GM23338 (cell line): ENCODE measurements around the gene CFAP410. TPM values are rescaled to one million over a fixed set of nuclear protein-coding genes. Genes with fewer than 3 reads are reported as not detected.

Experiments
- ATAC-seq: fragments of 200-7000 bp; cut with Tn5 transposase; 3 replicates; pipeline ENCODE4 v1.9.1; 2020
- DNase-seq: peaks from one replicate; pipeline ENCODE4 v3.0.0-alpha.2; 2015; ENCODE audit warnings: low spot score
- H2AFZ ChIP-seq: fragments of 200-600 bp; sonication (generic); 2 replicates; pipeline ENCODE4 v1.8.0; 2016; ENCODE audit warnings: antibody characterized with exemption, mild to moderate bottlenecking, moderate library complexity
- H3F3A ChIP-seq: fragments of 200-600 bp; sonication (generic); replicated peaks from 2 replicates; pipeline ENCODE4 v1.8.0; 2017; ENCODE audit warnings: antibody characterized with exemption, mixed run types, low read depth
- H3K27ac ChIP-seq: fragments of 200-600 bp; sonication (generic); 2 replicates; pipeline ENCODE4 v1.6.1; 2016; ENCODE audit warnings: low read depth
- H3K27me3 ChIP-seq: fragments of 200-600 bp; sonication (generic); 2 replicates; pipeline ENCODE4 v1.8.0; 2016; ENCODE audit warnings: mild to moderate bottlenecking, mixed run types, moderate library complexity; ENCODE audit not compliant: insufficient read depth
- H3K36me3 ChIP-seq: fragments of 200-600 bp; sonication (generic); 2 replicates; pipeline ENCODE4 v1.8.0; 2016; ENCODE audit warnings: mild to moderate bottlenecking; ENCODE audit not compliant: insufficient read depth
- H3K4me1 ChIP-seq: fragments of 200-600 bp; sonication (generic); 2 replicates; pipeline ENCODE4 v1.8.0; 2016; ENCODE audit warnings: mild to moderate bottlenecking, moderate library complexity; ENCODE audit not compliant: insufficient read depth
- H3K4me2 ChIP-seq: fragments of 200-600 bp; sonication (generic); 2 replicates; pipeline ENCODE4 v1.7.1; 2017; ENCODE audit warnings: mixed run types
- H3K4me3 ChIP-seq: fragments of 200-600 bp; sonication (generic); 2 replicates; pipeline ENCODE4 v1.6.1; 2016; ENCODE audit warnings: mixed run types
- H3K79me2 ChIP-seq: fragments of 200-600 bp; sonication (generic); replicated peaks from 2 replicates; pipeline ENCODE4 v1.8.0; 2017; ENCODE audit warnings: mild to moderate bottlenecking; ENCODE audit not compliant: insufficient read depth
- H3K9me2 ChIP-seq: fragments of 200-600 bp; sonication (generic); 2 replicates; pipeline ENCODE4 v1.8.0; 2017; ENCODE audit not compliant: insufficient read depth
- H4K20me1 ChIP-seq: fragments of 200-600 bp; sonication (generic); replicated peaks from 2 replicates; pipeline ENCODE4 v1.8.0; 2017; ENCODE audit warnings: mild to moderate bottlenecking; ENCODE audit not compliant: insufficient read depth
- H3K27ac Mint-ChIP-seq: 2 replicates; pipeline ENCODE4 v1.8.0; 2020; ENCODE audit warnings: inconsistent platforms, mild to moderate bottlenecking, moderate library complexity, mixed read lengths
- H3K27me3 Mint-ChIP-seq: 3 replicates; pipeline ENCODE4 v1.8.0; 2022; ENCODE audit warnings: low read depth, mild to moderate bottlenecking, moderate library complexity, mixed read lengths, inconsistent platforms; ENCODE audit not compliant: insufficient read depth, poor library complexity
- H3K36me3 Mint-ChIP-seq: 3 replicates; pipeline ENCODE4 v1.8.0; 2021; ENCODE audit warnings: low read depth, mild to moderate bottlenecking, inconsistent platforms, moderate library complexity, mixed read lengths
- H3K4me1 Mint-ChIP-seq: 3 replicates; pipeline ENCODE4 v1.8.0; 2020; ENCODE audit warnings: mild to moderate bottlenecking, inconsistent platforms, mixed read lengths
- H3K4me3 Mint-ChIP-seq: 3 replicates; pipeline ENCODE4 v1.8.0; 2021; ENCODE audit warnings: moderate library complexity, mild to moderate bottlenecking, inconsistent platforms, mixed read lengths
- H3K9me3 Mint-ChIP-seq: 3 replicates; pipeline ENCODE4 v1.8.0; 2020; ENCODE audit warnings: moderate library complexity, mild to moderate bottlenecking, inconsistent platforms, mixed read lengths
- CTCF ChIP-seq, 2 experiments: fragments of 200-600 bp in 1 of 2; sonication (generic) in 1 of 2; conservative IDR thresholded peaks; 2 replicates each; pipeline versions ENCODE4 v1.5.1 to v1.6.1; 2016 to 2017; ENCODE audit warnings: antibody characterized with exemption in 2 of 2, low read depth in 2 of 2, mild to moderate bottlenecking in 2 of 2, moderate library complexity in 1 of 2
- EZH2 ChIP-seq: fragments of 200-600 bp; sonication (generic); IDR thresholded peaks from one replicate; pipeline ENCODE4 v1.8.0; 2017; ENCODE audit warnings: antibody characterized with exemption, mild to moderate bottlenecking, low read depth; ENCODE audit not compliant: unreplicated experiment
- JUNB ChIP-seq: IDR thresholded peaks from one replicate; pipeline ENCODE4 v1.6.1; 2016; ENCODE audit warnings: antibody characterized with exemption; ENCODE audit not compliant: unreplicated experiment
- NANOG ChIP-seq: IDR thresholded peaks from 2 replicates; pipeline ENCODE4 v1.6.1; 2016; ENCODE audit warnings: antibody characterized with exemption, borderline replicate concordance
- POLR2AphosphoS5 ChIP-seq: IDR thresholded peaks from 2 replicates; pipeline ENCODE4 v1.6.1; 2016; ENCODE audit warnings: antibody characterized with exemption, low read depth
- STAT1 ChIP-seq: IDR thresholded peaks from one replicate; pipeline ENCODE4 v1.6.1; 2016; ENCODE audit warnings: antibody characterized with exemption; ENCODE audit not compliant: unreplicated experiment
- ZNF331 ChIP-seq: fragments of 250-450 bp; sonication (Bioruptor Pico); IDR thresholded peaks from 2 replicates; pipeline ENCODE4 v1.5.0; 2020; ENCODE audit warnings: low read depth, mild to moderate bottlenecking, moderate library complexity
- polyA plus RNA-seq: library from polyadenylated mRNA; unstranded; fragments of >200 nt; fragmentation: Nextera tagmentation; extraction: Ambion mirVana; gene quantifications from 2 replicates; pipeline ENCODE4 v1.2.1, GENCODE V29; 2016
- total RNA-seq: library from RNA; depleted of rRNA; stranded (reverse); fragments of >200 nt; shearing (Covaris generic); gene quantifications from 2 replicates; pipeline ENCODE4 v1.2.3, GENCODE V29; 2014
- TF ChIP-seq, protein P1 (sequence below): fragments of 250-450 bp; sonication (Bioruptor Pico); IDR thresholded peaks from 2 replicates; pipeline ENCODE4 v1.5.0; 2020; ENCODE audit warnings: mild to moderate bottlenecking, moderate library complexity
- TF ChIP-seq, protein P2 (sequence below): IDR thresholded peaks from one replicate; pipeline ENCODE4 v1.6.1; 2018; ENCODE audit warnings: antibody characterized with exemption; ENCODE audit not compliant: unreplicated experiment
- TF ChIP-seq, protein P3 (sequence below): IDR thresholded peaks from 2 replicates; pipeline ENCODE4 v1.6.1; 2016; ENCODE audit warnings: antibody characterized with exemption

Gene CFAP410
- total and polyA plus RNA-seq, 2 experiments from 2014 or later: 11.0 to 24.0 TPM

- DNase-seq (no peak), ATAC-seq (no peak)
- Mint-ChIP-seq H3K9me3 (peaks cover 34% of the 10 kb centered on the region), H3K27ac (no peak overlapping the region), H3K27me3 (peaks cover 15% of the 10 kb centered on the region), H3K36me3 (peaks cover 4% of the 10 kb centered on the region; the same call in 1 of the 3 replicates), H3K4me1 (peaks cover 6% of the 10 kb centered on the region; the same call in 2 of the 3 replicates), H3K4me3 (no peak overlapping the region)
- Histone ChIP-seq H3K4me3 (no peak overlapping the region), H4K20me1 (no peaks in the 10 kb centered on the region), H3K4me1 (no peaks in the 10 kb centered on the region), H3K4me2 (no peak overlapping the region), H3K79me2 (no peaks in the 10 kb centered on the region), H3F3A (no peaks in the 10 kb centered on the region), H3K9me2 (no peaks in the 10 kb centered on the region), H2AFZ (no peak overlapping the region), H3K36me3 (no peaks in the 10 kb centered on the region), H3K27ac (no peak overlapping the region), H3K27me3 (peaks cover 3% of the 10 kb centered on the region; the same call in 1 of the 2 replicates)
- TF ChIP-seq ZNF331 (CRISPR knock-in tag) (no peak), NANOG (no peak), EZH2 (no peak), JUNB (no peak), CTCF (conservative IDR thresholded peaks at IDR 0.05; ENCODE audit: low read depth in 2 of 2) (no peak), POLR2AphosphoS5 (no peak), STAT1 (no peak)
- TF ChIP-seq, protein P1, sequence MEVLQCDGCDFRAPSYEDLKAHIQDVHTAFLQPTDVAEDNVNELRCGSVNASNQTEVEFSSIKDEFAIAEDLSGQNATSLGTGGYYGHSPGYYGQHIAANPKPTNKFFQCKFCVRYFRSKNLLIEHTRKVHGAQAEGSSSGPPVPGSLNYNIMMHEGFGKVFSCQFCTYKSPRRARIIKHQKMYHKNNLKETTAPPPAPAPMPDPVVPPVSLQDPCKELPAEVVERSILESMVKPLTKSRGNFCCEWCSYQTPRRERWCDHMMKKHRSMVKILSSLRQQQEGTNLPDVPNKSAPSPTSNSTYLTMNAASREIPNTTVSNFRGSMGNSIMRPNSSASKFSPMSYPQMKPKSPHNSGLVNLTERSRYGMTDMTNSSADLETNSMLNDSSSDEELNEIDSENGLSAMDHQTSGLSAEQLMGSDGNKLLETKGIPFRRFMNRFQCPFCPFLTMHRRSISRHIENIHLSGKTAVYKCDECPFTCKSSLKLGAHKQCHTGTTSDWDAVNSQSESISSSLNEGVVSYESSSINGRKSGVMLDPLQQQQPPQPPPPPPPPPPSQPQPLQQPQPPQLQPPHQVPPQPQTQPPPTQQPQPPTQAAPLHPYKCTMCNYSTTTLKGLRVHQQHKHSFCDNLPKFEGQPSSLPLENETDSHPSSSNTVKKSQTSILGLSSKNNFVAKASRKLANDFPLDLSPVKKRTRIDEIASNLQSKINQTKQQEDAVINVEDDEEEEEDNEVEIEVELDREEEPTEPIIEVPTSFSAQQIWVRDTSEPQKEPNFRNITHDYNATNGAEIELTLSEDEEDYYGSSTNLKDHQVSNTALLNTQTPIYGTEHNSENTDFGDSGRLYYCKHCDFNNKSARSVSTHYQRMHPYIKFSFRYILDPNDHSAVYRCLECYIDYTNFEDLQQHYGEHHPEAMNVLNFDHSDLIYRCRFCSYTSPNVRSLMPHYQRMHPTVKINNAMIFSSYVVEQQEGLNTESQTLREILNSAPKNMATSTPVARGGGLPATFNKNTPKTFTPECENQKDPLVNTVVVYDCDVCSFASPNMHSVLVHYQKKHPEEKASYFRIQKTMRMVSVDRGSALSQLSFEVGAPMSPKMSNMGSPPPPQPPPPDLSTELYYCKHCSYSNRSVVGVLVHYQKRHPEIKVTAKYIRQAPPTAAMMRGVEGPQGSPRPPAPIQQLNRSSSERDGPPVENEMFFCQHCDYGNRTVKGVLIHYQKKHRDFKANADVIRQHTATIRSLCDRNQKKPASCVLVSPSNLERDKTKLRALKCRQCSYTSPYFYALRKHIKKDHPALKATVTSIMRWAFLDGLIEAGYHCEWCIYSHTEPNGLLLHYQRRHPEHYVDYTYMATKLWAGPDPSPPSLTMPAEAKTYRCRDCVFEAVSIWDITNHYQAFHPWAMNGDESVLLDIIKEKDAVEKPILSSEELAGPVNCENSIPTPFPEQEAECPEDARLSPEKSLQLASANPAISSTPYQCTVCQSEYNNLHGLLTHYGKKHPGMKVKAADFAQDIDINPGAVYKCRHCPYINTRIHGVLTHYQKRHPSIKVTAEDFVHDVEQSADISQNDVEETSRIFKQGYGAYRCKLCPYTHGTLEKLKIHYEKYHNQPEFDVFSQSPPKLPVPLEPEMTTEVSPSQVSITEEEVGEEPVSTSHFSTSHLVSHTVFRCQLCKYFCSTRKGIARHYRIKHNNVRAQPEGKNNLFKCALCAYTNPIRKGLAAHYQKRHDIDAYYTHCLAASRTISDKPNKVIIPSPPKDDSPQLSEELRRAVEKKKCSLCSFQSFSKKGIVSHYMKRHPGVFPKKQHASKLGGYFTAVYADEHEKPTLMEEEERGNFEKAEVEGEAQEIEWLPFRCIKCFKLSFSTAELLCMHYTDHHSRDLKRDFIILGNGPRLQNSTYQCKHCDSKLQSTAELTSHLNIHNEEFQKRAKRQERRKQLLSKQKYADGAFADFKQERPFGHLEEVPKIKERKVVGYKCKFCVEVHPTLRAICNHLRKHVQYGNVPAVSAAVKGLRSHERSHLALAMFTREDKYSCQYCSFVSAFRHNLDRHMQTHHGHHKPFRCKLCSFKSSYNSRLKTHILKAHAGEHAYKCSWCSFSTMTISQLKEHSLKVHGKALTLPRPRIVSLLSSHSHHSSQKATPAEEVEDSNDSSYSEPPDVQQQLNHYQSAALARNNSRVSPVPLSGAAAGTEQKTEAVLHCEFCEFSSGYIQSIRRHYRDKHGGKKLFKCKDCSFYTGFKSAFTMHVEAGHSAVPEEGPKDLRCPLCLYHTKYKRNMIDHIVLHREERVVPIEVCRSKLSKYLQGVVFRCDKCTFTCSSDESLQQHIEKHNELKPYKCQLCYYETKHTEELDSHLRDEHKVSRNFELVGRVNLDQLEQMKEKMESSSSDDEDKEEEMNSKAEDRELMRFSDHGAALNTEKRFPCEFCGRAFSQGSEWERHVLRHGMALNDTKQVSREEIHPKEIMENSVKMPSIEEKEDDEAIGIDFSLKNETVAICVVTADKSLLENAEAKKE (CRISPR knock-in tag): no peak
- TF ChIP-seq, protein P2, sequence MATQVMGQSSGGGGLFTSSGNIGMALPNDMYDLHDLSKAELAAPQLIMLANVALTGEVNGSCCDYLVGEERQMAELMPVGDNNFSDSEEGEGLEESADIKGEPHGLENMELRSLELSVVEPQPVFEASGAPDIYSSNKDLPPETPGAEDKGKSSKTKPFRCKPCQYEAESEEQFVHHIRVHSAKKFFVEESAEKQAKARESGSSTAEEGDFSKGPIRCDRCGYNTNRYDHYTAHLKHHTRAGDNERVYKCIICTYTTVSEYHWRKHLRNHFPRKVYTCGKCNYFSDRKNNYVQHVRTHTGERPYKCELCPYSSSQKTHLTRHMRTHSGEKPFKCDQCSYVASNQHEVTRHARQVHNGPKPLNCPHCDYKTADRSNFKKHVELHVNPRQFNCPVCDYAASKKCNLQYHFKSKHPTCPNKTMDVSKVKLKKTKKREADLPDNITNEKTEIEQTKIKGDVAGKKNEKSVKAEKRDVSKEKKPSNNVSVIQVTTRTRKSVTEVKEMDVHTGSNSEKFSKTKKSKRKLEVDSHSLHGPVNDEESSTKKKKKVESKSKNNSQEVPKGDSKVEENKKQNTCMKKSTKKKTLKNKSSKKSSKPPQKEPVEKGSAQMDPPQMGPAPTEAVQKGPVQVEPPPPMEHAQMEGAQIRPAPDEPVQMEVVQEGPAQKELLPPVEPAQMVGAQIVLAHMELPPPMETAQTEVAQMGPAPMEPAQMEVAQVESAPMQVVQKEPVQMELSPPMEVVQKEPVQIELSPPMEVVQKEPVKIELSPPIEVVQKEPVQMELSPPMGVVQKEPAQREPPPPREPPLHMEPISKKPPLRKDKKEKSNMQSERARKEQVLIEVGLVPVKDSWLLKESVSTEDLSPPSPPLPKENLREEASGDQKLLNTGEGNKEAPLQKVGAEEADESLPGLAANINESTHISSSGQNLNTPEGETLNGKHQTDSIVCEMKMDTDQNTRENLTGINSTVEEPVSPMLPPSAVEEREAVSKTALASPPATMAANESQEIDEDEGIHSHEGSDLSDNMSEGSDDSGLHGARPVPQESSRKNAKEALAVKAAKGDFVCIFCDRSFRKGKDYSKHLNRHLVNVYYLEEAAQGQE: no peak
- TF ChIP-seq, protein P3, sequence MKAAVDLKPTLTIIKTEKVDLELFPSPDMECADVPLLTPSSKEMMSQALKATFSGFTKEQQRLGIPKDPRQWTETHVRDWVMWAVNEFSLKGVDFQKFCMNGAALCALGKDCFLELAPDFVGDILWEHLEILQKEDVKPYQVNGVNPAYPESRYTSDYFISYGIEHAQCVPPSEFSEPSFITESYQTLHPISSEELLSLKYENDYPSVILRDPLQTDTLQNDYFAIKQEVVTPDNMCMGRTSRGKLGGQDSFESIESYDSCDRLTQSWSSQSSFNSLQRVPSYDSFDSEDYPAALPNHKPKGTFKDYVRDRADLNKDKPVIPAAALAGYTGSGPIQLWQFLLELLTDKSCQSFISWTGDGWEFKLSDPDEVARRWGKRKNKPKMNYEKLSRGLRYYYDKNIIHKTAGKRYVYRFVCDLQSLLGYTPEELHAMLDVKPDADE: no peak
These were observed 33.4 kb upstream of the CFAP410 start for GRCh38 chr21:44372616-44373015.
